ENCODE results near the gene PLRG1. TPM values are rescaled to one million over a fixed set of nuclear protein-coding genes. Genes with fewer than 3 reads are reported as not detected.

The PLRG1 gene
- total RNA-seq, 1 donor from 2014 or later, result 79.7 TPM

- Mint-ChIP-seq H3K36me3 (ENCODE audit: unreplicated experiment) (no peaks in the 10 kb centered on the region), H3K27ac (ENCODE audit: unreplicated experiment) (peak within 1 kb of the TSS; percentile 95), H3K4me1 (ENCODE audit: low read depth, unreplicated experiment) (peaks cover 7% of the 10 kb centered on the region), H3K9me3 (ENCODE audit: unreplicated experiment) (peaks cover 13% of the 10 kb centered on the region), H3K27me3 (ENCODE audit: unreplicated experiment) (peaks cover 17% of the 10 kb centered on the region), H3K4me3 (ENCODE audit: unreplicated experiment) (no peak within 1 kb of the TSS)
- no peak for TF ChIP-seq CTCF (IDR thresholded peaks at IDR 0.05; ENCODE audit: partially characterized antibody, unreplicated experiment)
- DNase-seq, result peak; percentile 92
Observed at GRCh38 chr4:154491341-154492271, 58.6 kb downstream of the PLRG1 start, which contains the start of gene DCHS2. Gene DCHS2 (minus strand): TSS chr4:154491799. CDS start chr4:154491355, 444 bp downstream.

- DNase-seq, result peak; percentile 59
- TF ChIP-seq CTCF (IDR thresholded peaks at IDR 0.05; ENCODE audit: partially characterized antibody, unreplicated experiment), result no peak
- peaks cover 7% of the 10 kb centered on the region for H3K4me1 Mint-ChIP-seq (ENCODE audit: low read depth, unreplicated experiment)
- H3K27ac Mint-ChIP-seq (ENCODE audit: unreplicated experiment), result peak overlapping the region; percentile 95
- no peak overlapping the region for H3K4me3 Mint-ChIP-seq (ENCODE audit: unreplicated experiment)
- peaks cover 17% of the 10 kb centered on the region for H3K27me3 Mint-ChIP-seq (ENCODE audit: unreplicated experiment)
- no peaks in the 10 kb centered on the region for H3K36me3 Mint-ChIP-seq (ENCODE audit: unreplicated experiment)
- peaks cover 13% of the 10 kb centered on the region for H3K9me3 Mint-ChIP-seq (ENCODE audit: unreplicated experiment)
Observed at GRCh38 chr4:154490583-154491340, 59.4 kb downstream of the PLRG1 start.

DNA sequence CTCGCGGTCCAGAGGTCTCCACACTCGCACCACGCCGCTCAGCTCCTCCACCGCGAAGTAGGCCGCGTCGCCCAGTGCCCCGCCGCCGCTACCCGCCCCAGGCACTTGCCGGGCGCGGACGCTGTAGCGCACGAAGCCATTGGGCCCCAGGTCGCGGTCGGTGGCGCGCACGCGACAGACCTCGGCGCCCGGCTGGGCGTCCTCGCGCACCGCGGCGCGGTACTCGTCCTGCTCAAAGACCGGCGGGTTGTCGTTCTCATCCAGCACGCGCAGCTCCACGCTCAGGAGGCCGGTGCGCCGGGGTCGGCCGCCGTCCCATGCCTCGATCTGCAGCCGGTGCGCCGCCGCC lies 60.0 kb downstream of the PLRG1 start:
- DNase-seq, result peak; percentile 43
- Mint-ChIP-seq H3K9me3 (ENCODE audit: unreplicated experiment) (peaks cover 13% of the 10 kb centered on the region), H3K4me1 (ENCODE audit: low read depth, unreplicated experiment) (peaks cover 7% of the 10 kb centered on the region), H3K36me3 (ENCODE audit: unreplicated experiment) (no peaks in the 10 kb centered on the region), H3K27me3 (ENCODE audit: unreplicated experiment) (peaks cover 17% of the 10 kb centered on the region), H3K4me3 (ENCODE audit: unreplicated experiment) (no peak overlapping the region), H3K27ac (ENCODE audit: unreplicated experiment) (peak overlapping the region; percentile 95)
- TF ChIP-seq CTCF (IDR thresholded peaks at IDR 0.05; ENCODE audit: partially characterized antibody, unreplicated experiment), result no peak

DNA sequence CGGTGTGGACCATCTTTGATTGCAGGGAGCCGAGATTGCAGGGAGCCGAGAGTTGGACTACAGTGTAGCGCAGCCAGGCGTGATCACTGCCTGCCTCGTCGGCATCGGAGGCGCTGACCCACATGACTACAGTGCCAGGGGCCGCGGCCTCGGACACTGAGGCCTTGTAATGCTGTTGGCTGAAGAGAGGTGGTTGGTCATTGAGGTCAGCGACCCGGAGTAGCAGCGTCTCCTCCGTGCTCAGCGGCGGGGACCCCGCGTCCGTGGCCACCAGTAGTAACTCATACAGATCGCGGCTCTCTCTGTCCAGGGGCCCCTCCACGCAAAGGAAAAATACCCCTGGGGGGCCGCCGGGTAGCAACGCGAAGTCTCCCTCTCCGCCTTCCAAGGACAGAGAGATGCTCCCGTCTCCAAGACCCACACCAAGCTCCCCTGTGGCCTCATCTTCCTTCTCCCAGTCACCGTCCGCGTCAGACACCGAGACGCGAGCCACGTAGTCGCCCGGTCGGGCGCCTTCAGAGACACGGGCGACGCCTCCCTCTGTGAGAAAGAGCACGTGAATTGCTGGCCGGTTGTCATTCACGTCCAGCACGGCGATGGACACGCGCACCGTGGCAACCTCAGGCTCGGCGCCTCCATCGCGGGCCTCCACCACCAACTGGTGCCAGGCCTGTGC lies 60.5 kb downstream of the PLRG1 start:
- H3K4me3 Mint-ChIP-seq (ENCODE audit: unreplicated experiment), result no peak overlapping the region
- TF ChIP-seq CTCF (IDR thresholded peaks at IDR 0.05; ENCODE audit: partially characterized antibody, unreplicated experiment), result no peak
- no peak overlapping the region for H3K27ac Mint-ChIP-seq (ENCODE audit: unreplicated experiment)
- peaks cover 7% of the 10 kb centered on the region for H3K4me1 Mint-ChIP-seq (ENCODE audit: low read depth, unreplicated experiment)
- H3K36me3 Mint-ChIP-seq (ENCODE audit: unreplicated experiment), result no peaks in the 10 kb centered on the region
- H3K27me3 Mint-ChIP-seq (ENCODE audit: unreplicated experiment), result peaks cover 17% of the 10 kb centered on the region
- H3K9me3 Mint-ChIP-seq (ENCODE audit: unreplicated experiment), result peaks cover 13% of the 10 kb centered on the region
- no peak for DNase-seq
